Colon (tissue), 2 donors: ENCODE data around the gene MCF2L.

Experiments
- FAIRE-seq: peaks from 2 replicates; lab custom pipeline; 2012; peaks lifted over from hg19 to GRCh38; lab: Jason Lieb, UNC
- donor health status: control.
- donor health status: control.

The MCF2L gene

DNA sequence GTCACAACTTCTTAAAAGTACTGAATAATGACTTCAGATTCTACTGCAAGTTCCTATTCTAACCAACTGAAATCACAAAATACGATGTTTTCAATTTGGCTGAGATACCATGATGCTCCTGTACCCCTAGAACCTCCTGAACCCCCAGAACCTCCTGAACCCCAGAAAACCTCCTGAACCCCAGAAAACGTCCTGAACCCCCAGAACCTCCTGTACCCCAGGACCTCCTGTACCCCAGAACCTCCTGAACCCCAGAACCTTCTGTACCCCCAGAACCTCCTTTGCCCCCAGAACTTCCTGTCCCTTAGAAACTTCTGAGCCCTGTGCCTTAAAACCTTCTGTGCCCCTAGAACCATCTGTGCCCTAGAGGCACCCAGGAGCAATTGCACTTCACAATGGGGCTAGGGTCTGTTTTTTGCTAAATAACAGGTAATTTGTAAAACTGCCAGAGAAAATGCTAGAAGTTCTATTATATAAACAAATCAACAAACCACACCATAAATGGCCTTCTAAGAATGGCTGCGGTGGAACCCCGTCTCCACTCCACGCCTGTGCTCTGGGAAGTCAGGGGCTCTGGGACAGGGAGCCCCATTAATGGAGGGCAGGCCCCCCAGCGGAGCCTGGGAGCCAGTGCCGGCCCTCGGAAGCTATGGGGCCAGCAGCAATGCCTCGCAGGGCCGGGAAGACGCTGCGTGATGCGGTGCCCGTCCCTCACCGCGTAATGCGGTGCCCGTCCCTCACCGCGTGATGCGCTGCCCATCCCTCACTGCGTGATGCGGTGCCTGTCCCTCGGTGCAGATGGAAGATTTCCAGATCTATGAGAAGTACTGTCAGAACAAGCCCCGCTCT is 115.3 kb downstream of the MCF2L start:
- FAIRE-seq: no peak

- no peak for FAIRE-seq
These were observed 116.0 kb downstream of the MCF2L start for GRCh38 chr13:113084943-113085540.

DNA sequence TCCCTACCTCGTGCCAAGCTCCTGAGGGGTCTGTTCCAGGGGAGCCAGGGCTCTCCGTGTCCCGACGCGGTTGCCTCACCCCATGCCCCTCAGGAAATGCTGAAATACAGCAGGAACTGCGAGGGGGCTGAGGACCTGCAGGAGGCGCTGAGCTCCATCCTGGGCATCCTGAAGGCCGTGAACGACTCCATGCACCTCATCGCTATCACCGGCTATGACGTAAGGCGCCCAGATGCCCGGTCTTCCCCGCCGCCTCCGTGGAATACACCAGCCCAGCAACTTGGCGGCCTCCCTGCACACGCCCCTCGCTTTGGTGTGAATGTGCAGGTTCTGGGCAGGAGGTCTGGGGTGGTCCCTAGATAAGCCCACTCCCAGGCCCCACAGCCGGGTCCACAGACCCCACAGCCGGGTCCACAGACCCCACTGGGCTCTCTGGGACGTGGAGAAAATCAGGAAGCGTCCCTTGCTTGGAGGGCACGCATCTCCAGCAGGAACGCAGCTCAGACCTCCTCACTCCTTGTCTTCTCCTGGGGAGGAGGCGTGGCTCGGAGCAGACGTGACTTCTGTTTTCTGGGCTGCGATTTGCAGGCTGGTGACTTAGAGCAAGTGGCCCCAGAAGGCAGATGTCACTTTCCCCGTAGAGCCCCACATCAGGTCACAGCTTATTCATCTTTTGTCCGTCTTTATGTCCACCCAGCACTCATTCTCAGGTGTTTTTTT is 117.2 kb downstream of the MCF2L start:
- FAIRE-seq: no peak

GRCh38 chr13:113086991-113087922 is 118.2 kb downstream of the MCF2L start:
- no peak for FAIRE-seq

DNA sequence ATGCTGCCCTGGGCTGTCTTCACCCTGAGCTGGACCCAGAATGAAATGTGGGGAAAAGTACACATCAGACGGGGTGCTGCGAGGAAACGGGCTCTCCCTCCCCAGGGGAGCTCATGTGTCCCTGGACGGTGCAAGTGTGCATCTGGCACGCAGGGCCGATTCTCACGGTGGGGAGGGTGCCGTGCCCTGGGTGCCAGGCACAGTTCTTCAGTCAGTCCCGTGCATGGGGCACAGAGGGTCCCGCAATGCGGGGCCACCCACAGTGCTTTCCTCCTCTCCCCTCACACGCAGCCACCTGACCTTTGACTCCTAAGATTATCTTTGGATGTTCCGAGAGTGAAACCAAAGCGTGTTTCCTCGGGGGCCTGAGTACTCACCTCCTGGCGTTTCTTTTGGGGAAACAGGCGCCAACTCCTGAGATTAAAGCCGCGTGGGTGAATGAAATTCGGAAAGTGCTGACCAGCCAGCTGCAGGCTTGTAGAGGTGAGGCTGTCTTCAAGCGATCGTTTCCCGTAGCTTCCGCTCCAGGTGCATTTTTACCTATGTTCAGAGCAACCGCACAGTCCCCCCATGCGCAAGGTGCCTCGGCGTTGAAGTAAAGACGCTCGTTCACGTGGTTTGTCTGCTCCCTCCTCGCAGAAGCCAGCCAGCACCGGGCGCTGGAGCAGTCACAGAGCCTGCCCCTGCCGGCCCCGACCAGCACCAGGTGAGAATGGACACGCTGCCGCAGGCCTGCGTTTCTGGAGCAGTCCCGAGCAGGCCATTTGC is 119.1 kb downstream of the MCF2L start:
- FAIRE-seq: no peak

DNA sequence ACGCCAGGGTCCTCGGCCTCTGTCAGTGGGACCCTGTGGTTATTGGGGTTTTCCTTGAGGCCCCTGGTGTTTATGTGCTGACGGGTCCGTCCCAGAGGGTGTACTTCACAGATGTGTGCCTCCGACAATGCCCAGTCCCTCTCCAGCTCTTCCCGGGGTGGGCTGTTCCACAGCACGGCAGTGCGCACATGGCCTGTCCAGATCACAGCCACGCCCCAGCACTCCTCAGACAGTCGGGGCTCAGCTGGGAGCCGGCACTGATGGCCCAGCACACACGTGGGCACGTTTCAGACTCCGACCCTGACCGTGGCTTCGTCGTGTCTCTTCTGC is 119.6 kb downstream of the MCF2L start:
- no peak for FAIRE-seq

DNA sequence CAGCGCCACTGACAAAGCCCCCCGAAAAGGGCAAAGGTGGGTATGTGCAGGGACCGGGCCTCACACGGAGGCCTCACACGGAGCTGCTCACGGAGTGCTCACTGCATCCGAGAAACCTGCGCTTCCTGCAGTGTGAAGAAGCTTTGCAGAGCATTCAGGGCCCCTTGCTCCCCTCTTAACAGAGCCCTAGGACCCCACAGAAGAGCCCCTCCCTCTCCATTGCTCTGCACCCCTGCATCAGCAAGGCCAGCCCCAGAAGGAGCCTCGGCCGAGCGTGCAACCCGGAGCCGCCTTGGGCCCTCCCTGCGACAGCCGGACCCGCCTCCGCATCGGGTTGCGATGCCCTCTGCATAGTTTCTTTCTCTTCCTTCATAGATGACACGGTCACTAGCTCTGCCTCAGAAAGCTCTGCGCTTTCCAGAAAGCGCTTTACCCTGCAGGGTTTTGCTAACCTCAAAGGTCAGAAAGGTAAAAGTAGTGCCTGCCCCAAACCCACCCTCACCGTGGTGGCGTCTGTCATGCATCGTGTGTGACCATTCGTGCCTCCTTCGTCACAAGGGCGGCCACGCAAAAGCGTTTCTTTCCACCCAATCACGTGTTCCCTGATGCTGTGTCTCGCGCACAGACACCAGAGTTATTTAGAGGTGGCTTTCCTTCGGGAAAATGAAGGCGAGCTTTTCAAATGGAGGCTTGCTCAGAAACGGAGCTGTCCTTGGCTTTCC is 120.8 kb downstream of the MCF2L start:
- no peak for FAIRE-seq

DNA sequence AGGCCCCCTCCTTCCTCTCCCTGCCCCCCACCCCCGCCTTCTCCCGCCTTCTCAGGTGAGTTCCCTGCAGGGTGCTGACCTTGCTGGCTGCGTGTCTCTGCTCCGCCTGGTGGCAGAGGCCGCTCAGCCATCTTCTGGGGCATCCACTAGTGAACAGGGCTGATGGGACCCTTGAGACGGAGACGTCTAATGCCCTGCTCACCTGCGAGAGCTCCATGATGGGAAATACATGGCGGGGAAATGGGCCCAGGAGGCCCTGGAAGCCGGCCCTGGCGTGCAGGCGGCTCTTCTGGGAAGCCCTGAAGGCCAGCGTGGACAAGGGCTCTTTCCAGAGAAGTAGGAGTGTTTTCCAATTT is 121.4 kb downstream of the MCF2L start:
- FAIRE-seq: no peak

- no peak for FAIRE-seq
These were observed 121.8 kb downstream of the MCF2L start for GRCh38 chr13:113090806-113091205.

DNA sequence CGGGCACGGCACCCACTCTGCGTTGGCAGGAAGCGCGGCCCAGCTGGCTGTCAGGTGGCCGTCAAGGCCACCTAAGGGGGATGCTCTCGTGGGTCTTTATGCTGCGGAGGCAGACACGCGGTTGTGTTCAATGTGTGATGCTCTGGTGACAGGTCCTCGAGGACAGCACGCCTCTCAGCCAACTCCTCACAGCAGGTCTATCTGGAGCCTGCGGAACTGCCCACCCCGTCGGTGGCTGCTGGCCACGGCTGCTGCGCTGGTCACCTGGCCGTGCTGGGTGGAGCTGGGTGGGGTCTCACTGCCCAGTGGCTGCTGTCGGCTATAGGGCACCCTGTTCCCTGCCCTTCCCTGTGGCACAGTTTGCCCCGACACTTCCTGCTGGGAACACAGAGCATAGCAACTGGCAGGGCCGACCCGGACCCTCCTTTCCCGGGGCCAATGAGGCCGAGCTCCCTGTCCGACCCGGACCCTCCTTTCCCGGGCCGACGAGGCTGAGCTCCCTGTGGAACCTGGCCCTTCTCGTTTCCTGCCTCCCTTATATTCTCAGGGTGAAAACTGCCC is 122.3 kb downstream of the MCF2L start:
- no peak for FAIRE-seq

DNA sequence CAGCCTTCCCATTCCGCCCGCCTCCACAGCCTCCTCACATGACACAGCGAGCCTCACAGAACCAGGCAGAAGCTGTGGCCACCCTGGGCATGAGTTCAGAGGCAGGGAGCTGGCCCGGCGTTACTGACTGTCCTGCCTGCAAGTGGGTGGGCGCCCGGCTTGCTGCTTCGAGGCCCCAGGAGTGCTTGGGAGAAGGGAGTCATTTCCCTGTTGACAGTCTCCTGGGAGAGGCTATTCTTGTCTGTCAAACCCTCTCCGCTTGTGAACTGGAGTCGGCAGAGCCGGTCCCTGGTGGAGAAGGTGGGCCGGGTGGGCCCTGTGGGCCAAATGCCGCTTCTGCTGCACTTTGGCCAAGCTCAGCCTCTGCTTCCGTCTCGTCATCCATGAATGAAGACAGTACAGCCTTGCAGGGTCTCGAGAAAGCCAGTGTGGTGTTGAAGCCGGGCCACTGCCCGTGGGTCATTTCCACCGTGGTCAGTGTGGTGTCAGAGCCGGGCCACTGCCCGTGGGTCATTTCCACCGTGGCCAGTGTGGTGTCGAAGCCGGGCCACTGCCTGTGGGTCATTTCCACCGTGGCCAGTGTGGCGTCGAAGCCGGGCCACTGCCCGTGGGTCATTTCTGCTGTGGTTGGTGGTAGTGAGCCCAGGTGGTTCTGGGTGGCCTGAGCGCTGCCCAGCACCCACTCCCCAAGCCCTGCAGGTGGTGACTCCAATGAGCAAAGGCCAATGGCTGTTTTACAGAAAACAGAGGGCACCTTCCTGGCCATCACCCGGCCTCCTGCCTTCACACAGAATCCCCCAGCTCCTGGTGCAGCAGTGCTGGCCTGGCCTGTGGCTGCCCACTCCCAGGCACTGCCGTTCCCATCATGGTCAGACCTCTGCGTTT is 123.1 kb downstream of the MCF2L start:
- no peak for FAIRE-seq

DNA sequence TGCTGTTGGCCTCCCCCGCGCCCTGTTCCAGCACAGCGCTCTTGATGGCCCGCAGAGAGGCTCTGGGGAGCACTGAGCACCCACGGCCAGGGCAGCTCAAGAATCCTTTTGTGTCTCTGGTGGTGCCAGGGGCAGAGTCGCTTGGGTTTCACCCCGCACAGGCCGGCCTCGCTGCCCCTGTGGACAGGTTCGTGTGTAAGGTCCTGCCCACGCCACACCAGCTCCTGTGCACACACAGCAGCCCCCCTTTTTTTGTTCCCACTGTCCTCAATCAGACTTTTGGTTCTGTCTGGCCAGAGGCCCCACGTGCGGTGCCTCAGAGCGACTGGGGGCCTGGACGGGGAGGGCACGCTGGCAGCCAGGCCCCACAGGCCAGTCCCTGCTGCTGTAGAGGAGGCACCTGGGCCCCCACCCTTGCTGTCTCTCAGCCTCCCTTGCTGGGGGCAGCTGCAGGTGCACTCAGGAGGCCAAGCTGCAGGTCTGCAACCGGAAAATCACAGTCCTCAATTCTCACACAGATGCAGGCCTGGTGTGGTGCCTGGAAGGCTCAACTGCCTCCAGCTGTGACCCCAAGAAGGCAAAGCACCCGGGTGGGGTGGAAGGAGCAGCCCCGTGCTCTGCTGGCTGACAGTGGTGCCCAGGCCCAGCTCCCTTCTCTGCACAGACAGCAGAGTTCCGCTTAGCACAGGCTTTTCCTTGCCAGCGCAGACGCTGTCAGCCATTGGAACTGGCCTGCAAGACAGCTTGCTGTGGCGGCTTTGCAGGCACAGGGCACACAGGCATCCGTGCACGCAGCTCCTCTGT is 124.0 kb downstream of the MCF2L start:
- FAIRE-seq: no peak

GRCh38 chr13:113093580-113094409 is 124.8 kb downstream of the MCF2L start:
- FAIRE-seq: no peak

GRCh38 chr13:113094410-113094800 is 125.4 kb downstream of the MCF2L start:
- no peak for FAIRE-seq

- no peak for FAIRE-seq
These were observed 126.4 kb downstream of the MCF2L start for GRCh38 chr13:113095146-113096051.

DNA sequence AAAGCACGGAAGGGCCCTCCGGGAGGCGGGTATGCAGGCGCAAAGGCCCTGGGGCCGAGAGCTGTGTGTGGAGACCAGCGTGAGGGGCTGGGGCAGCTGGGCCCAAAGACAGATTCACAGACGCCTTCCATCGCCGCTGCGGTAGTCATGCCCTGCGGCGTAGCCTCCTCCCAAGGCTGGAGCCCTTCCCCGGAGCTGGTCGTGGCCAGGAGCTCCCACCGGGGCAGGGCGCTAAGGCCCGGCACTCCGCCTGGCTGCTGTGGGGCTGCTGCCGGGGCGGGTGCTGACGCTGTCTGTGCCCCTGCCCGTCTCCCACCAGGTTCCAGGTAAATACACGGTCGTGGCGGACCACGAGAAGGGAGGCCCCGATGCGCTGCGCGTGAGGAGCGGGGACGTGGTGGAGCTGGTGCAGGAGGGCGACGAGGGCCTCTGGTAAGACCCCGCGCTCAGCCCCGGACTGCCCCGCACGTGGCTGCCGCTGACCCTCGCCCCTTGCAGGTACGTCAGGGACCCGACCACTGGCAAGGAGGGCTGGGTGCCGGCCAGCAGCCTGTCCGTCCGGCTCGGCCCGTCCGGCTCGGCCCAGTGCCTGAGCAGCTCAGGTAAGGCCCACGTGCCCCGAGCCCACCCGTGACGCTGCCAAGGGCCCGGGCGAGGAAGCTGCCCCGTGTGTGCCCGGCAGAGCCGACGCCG is 127.2 kb downstream of the MCF2L start:
- FAIRE-seq: no peak
